Hematopoietic multipotent progenitor cell (in vitro differentiated cells): Measurements from ENCODE around the gene BLOC1S1. TPM values are rescaled to one million over a fixed set of nuclear protein-coding genes. Genes with fewer than 3 reads are reported as not detected.
"Not testable (repeated sequence)": the region's sequence is repeated elsewhere in the genome, so short reads cannot be mapped to it uniquely, and the experiment has no call there.

Source experiments
- DNase-seq, 3 donors: peaks; one replicate each; pipeline ENCODE4 v3.0.0-alpha.2; 2011 to 2015; ENCODE audit warnings: low read depth in 2 of 3, low spot score in 2 of 3
- total RNA-seq: library from RNA; depleted of rRNA; stranded (reverse); fragments of >200 nt; gene quantifications from one replicate; pipeline ENCODE4 v1.2.3, GENCODE V29; 2012

Gene BLOC1S1
- total RNA-seq, 1 donor = 47.1 TPM

- no peak for DNase-seq
Observed at GRCh38 chr12:55741931-55742680, 26.3 kb downstream of the BLOC1S1 start.

DNA sequence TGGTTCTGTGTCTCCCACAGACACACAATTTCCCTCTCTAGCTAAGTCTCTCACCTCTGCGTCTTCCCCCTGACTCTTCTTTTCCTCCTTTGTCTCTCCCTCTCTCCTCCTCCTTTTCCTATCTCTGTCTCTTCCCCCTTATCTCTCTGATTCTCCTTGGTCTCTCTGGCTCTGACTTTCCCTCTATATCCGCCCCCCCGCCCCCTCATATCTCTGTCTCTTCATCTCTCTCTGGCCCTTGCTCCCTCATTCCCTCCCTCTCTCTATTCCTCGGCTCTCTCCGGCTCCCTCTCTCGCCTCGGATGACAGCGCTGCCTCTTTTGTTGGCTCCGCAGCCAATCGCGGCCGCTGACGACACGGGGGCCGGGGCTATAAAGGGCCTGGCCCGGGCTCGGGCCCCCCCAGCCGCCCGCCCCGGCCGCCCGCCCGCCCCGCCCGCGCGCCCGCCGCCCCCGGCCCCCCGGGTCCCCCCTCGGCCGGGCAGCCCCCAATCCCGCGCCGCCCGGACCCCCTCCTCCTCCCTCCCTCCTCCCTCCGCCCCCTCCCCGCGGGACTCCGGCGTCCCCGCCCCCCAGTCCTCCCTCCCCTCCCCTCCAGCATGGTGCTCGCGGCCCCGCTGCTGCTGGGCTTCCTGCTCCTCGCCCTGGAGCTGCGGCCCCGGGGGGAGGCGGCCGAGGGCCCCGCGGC is 27.0 kb downstream of the BLOC1S1 start, which contains the start of gene GDF11:
Gene GDF11 (plus strand): TSS at position 404 of the 687 bp plus-strand sequence. CDS start 195 bp downstream, at position 599.
- peak in 2 of 3 donors; percentile 68 to 85 for DNase-seq

GRCh38 chr12:55743406-55744339 is 27.8 kb downstream of the BLOC1S1 start:
- DNase-seq = peak in 2 of 3 donors; percentile 60 to 67

GRCh38 chr12:55744340-55745030 is 28.6 kb downstream of the BLOC1S1 start:
- DNase-seq = no peak

GRCh38 chr12:55745361-55746173 is 29.7 kb downstream of the BLOC1S1 start:
- DNase-seq = no peak

DNA sequence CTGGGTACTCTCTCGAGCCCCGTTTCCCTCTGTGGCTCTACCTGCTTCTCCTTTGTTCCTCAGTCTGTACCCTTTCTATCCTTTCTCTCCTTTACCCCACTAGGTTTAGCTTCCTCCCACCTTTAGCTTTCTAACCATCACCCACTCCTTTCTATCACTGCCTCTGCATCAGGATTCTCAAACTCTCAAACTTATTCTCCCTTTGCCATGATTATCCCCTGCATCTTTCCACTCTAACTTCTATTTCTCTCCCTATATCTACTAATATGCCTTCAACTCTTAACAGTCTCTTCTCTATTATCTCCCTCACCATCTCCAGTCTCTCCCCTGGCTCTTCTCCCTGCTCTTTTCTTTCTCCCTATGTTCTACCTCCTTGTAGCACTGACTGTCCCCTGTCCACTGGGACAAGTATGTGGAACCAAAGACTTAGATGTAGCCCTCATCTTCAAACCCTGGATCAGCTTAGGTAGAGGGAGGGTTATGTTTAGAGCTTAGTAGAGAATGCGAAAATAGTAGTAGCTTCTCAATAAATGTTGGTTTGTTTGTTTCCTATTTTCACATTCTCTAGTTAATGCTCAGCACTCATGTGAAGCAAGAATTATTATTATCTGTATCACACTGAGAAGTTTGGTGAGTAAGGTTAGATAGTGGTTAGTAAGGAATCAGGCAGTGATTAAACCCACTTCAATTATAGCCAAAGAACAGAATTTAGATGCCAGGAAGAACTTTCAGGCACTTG is 30.5 kb downstream of the BLOC1S1 start:
- no peak for DNase-seq

DNA sequence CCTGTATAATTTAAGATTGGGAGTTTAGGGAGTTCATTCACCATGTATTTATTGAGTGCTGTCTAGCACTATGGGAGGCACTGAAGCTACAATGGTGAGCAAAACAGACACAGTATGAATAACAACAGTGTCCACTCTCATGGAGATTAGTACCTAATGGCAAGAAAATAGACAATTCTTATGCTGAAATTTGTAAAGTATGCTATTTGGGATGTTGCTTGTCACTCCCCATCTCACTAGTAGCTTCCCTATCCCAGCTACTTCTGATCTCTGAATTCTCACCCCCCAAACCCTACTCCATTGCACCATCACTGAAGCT is 31.0 kb downstream of the BLOC1S1 start:
- no peak for DNase-seq

DNA sequence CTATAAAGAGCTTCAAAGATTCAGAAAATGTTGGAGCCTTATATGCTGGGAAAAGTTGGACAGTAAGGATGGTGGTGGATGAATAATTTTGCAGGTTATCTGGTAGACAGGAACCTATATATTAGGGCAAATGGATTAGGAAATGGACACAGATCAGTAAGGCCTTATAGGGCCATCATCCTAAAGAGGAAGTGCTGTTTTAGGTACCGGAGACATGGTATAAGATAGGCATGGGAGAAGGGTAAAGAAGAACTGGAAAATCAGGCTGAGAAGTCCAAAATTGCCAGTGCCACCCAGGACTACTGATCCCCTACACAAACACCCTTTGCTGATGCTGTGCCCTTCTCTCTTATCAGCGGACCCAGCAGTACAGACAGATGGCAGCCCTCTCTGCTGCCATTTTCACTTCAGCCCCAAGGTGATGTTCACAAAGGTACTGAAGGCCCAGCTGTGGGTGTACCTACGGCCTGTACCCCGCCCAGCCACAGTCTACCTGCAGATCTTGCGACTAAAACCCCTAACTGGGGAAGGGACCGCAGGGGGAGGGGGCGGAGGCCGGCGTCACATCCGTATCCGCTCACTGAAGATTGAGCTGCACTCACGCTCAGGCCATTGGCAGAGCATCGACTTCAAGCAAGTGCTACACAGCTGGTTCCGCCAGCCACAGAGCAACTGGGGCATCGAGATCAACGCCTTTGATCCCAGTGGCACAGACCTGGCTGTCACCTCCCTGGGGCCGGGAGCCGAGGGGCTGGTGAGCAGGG is 32.6 kb downstream of the BLOC1S1 start:
- DNase-seq = no peak

GRCh38 chr12:55755246-55755645 is 39.4 kb downstream of the BLOC1S1 start:
- DNase-seq = no peak

GRCh38 chr12:55757701-55758100 is 41.9 kb downstream of the BLOC1S1 start:
- DNase-seq = no peak

DNA sequence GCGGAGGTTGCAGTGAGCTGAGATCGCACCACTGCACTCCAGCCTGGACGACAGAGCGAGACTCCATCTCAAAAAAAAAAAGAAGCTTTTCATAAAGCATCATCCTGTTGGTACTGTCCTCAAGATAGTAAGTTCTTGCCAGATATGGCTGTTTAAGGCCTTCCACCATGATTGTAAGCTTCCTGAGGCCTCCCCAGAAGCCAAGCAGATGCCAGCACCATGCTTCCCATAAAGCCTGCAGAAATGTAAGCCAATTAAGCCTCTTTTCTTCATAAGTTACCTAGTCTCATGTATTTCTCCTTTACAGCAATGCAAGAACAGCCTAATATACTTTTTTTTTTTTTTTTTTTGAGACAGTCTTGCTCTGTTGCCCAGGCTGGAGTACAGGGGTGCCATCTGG is 42.7 kb downstream of the BLOC1S1 start:
- DNase-seq = not testable (repeated sequence)

DNA sequence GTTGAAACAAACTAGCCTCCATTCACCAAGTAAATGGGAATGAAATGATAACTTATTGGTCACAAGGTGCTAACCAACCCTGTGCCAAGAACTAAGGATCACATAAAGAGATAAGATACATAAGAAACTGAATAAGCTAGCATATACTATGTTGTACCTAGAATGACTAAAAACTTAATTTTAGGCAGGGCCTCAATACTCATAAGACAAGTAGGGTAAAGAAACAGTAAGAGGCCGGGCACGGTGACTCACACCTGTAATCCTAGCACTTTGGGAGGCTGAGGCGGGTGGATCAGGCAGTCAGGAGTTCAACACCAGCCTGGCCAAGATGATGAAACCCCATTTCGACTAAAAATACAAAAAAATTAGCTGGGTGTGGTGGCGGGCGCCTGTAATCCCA is 44.8 kb downstream of the BLOC1S1 start:
- no peak for DNase-seq

- no peak for DNase-seq
Observed at GRCh38 chr12:55762646-55763045, 46.8 kb downstream of the BLOC1S1 start.

- DNase-seq = no peak
Observed at GRCh38 chr12:55765736-55766290, 50.0 kb downstream of the BLOC1S1 start.

GRCh38 chr12:55767156-55767555 is 51.3 kb downstream of the BLOC1S1 start:
- DNase-seq = no peak
